Measurements from ENCODE around the gene PPP1R8. TPM values are rescaled to one million over a fixed set of nuclear protein-coding genes. Genes with fewer than 3 reads are reported as not detected.
A peak's percentile ranks its signal among the peaks of the same experiment; 100 is the strongest.

PPP1R8 gene
- total and polyA plus RNA-seq, 9 of the 15 experiments (the other 6 are each of a cell fraction or from before 2014, with no cell fraction given): 16.2 to 107 (median 75.3) TPM

GRCh38 chr1:27868556-27868931 is 38.0 kb downstream of the PPP1R8 start (continued):
- no peak for TF ChIP-seq HSF4 (CRISPR knock-in tag; IDR thresholded peaks at IDR 0.05; ENCODE audit: borderline replicate concordance)
- TF ChIP-seq RB1 (IDR thresholded peaks at IDR 0.05; ENCODE audit: low read depth): no peak
- no peak for TF ChIP-seq RBM34 (IDR thresholded peaks at IDR 0.05; ENCODE audit: borderline replicate concordance, insufficient read depth, low read length)
- no peak for TF ChIP-seq FOXO4 (CRISPR knock-in tag; IDR thresholded peaks at IDR 0.05)
- TF ChIP-seq TBL1XR1 (IDR thresholded peaks at IDR 0.05; ENCODE audit: low read length in 2 of 2): no peak
- TF ChIP-seq ZC3H11A (IDR thresholded peaks at IDR 0.05; ENCODE audit: low read depth, low read length): no peak
- no peak for TF ChIP-seq MTA3 (IDR thresholded peaks at IDR 0.05; ENCODE audit: borderline replicate concordance)
- TF ChIP-seq CAMTA2 (CRISPR knock-in tag; conservative IDR thresholded peaks at IDR 0.05): no peak
- TF ChIP-seq RAD21 (CRISPR knock-in tag; conservative IDR thresholded peaks at IDR 0.05 in 1 of 2, IDR thresholded peaks at IDR 0.05 in 1 of 2): no peak
- no peak for TF ChIP-seq DNMT1 (IDR thresholded peaks at IDR 0.05)
- no peak for TF ChIP-seq ZBED1 (IDR thresholded peaks at IDR 0.05)
- TF ChIP-seq ZNF384 (IDR thresholded peaks at IDR 0.05; ENCODE audit: low read depth, low read length): no peak
- TF ChIP-seq BCLAF1 (IDR thresholded peaks at IDR 0.05; ENCODE audit: borderline replicate concordance in 1 of 2, control insufficient read depth in 1 of 2, low read depth in 2 of 2, low read length in 1 of 2): no peak
- TF ChIP-seq ZBTB33 (CRISPR knock-in tag; IDR thresholded peaks at IDR 0.05): peak; percentile 97
- TF ChIP-seq, protein P1, sequence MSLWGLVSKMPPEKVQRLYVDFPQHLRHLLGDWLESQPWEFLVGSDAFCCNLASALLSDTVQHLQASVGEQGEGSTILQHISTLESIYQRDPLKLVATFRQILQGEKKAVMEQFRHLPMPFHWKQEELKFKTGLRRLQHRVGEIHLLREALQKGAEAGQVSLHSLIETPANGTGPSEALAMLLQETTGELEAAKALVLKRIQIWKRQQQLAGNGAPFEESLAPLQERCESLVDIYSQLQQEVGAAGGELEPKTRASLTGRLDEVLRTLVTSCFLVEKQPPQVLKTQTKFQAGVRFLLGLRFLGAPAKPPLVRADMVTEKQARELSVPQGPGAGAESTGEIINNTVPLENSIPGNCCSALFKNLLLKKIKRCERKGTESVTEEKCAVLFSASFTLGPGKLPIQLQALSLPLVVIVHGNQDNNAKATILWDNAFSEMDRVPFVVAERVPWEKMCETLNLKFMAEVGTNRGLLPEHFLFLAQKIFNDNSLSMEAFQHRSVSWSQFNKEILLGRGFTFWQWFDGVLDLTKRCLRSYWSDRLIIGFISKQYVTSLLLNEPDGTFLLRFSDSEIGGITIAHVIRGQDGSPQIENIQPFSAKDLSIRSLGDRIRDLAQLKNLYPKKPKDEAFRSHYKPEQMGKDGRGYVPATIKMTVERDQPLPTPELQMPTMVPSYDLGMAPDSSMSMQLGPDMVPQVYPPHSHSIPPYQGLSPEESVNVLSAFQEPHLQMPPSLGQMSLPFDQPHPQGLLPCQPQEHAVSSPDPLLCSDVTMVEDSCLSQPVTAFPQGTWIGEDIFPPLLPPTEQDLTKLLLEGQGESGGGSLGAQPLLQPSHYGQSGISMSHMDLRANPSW (CRISPR knock-in tag; IDR thresholded peaks at IDR 0.05): 0 out of 2 replicates have a peak, but pooled peaks have one; percentile 63
- peak; percentile 13 for TF ChIP-seq DACH1 (IDR thresholded peaks at IDR 0.05; ENCODE audit: partially characterized antibody)
- no peak for TF ChIP-seq PURB (CRISPR knock-in tag; IDR thresholded peaks at IDR 0.05; ENCODE audit: low read depth)
- no peak for TF ChIP-seq BHLHE40 (IDR thresholded peaks at IDR 0.05; ENCODE audit: low read length)
- TF ChIP-seq, protein P2, sequence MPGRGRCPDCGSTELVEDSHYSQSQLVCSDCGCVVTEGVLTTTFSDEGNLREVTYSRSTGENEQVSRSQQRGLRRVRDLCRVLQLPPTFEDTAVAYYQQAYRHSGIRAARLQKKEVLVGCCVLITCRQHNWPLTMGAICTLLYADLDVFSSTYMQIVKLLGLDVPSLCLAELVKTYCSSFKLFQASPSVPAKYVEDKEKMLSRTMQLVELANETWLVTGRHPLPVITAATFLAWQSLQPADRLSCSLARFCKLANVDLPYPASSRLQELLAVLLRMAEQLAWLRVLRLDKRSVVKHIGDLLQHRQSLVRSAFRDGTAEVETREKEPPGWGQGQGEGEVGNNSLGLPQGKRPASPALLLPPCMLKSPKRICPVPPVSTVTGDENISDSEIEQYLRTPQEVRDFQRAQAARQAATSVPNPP (IDR thresholded peaks at IDR 0.05; ENCODE audit: borderline replicate concordance, insufficient read depth, insufficient read length): no peak

All from K562 (cell line).